ENCODE results near the gene CTAG1A.
"Not testable (repeated sequence)": the region's sequence is repeated elsewhere in the genome, so short reads cannot be mapped to it uniquely, and the experiment has no call there.

Gene CTAG1A

DNA sequence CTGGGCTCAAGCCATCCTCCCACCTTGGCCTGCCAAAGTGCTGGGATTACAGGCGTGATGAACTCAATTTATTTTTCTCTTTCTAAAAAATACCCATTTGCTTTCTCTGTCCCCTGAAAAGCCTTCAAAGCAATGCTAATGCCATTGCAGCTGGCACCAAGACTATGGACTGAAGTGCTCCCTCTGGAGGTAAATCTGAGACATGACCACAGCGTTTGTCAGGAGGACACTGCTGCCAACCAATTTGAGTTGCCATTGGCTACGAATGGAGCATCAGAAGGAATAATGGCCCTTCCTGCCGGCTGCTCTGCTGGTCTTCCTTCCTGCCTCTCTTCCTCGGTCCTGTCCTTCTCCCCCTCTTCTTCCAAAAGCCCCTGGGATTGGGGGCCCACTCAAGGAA, 9.9 kb upstream of the CTAG1A start:
- not testable (repeated sequence) for DNase-seq

DNA sequence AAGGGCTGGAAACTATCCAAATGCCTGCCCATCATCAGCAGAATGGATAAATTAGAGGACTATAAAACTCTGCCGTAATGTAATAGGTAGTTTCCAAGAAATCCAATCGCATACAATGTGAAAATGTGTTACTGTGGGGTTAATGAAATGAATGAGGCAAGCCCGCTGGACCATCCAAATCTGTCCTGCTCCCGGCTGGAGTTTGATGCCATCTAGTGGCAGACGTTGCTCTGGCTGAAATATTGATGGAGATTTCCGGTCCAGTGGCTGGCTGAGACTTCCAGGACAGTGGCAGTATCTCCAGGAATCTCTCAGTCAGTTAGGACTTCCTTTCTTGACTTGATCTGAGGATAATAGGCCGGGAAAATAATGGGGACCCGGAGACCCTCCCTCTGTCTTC, 1.9 kb upstream of the CTAG1A start:
- not testable (repeated sequence) for DNase-seq

DNA sequence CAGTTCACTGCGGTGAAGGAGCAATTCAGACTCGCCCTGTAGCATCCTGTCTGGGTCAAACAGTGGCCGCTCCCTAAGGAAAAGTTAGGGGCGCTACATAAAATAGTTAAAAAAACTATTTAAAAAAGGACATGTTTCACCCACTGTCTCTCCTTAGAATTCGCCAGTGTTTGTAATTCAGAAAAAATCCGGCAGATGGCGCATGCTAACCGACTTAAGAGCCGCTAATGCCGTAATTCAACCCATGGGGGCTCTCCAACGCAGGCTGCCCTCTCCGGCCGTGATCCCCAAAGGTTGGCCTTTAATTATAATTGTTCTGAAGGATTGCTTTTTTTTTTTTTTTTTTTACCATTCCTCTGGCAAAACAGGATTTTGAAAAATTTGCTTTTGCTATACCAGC, 5.5 kb downstream of the CTAG1A start:
- not testable (repeated sequence) for DNase-seq

DNA sequence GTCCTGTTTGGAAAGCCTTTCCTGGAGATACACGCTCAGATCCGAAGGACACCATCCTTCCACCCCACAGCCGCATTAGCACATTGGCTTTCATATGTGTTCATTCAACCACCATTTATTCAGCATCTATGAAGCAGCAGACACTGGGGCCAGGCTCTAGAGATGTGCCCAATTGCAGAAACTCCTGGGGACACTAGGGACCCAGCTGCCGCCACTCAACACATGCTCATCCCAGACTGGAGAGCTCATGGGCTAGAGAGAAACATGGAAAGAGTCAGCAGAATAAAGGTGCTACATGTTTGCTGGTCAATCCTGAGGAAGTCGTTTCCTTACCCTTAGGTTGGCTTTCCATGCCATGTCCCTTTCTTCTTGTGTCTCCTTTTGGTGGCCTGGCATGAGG, 7.6 kb downstream of the CTAG1A start:
- DNase-seq, result no peak

DNA sequence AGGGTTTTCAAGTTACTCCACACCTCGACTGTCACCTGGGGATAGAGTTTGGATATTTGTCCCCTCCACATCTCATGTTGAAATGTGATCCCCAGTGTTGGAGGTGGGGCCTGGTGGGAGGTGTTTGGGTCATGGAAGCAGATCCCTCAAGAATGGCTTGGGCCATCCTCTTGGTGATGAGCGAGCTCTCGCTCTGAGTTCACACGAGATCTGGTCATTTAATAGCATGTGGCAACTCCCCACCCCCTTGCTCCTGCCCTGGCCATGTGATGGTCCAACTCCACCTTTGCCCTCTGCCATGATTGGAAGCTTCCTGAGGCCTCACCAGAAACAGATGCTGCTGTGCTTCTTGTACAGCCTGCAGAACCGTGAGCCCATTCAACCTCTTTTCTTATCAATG, 8.3 kb downstream of the CTAG1A start:
- no peak for DNase-seq

DNA sequence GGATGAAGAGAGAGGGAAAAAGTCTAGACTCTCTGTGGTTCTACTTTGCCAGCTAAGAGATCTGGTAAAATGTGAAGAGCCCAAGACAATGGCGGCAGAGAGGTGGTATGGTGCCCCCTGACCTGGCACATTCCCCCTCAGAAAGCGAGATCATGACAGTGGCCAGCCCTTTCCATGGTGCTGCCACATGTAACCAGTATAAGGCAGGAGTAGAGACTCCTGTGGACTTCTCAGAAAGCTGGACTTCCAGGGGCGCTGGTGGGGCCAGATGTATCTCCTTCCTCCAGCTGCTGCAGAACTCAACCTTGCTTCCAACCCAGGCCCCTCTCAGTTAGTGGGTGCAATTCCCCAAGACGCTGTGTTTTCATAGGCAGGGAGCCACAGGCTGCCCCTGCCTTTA, 9.6 kb downstream of the CTAG1A start:
- no peak for DNase-seq

DNA sequence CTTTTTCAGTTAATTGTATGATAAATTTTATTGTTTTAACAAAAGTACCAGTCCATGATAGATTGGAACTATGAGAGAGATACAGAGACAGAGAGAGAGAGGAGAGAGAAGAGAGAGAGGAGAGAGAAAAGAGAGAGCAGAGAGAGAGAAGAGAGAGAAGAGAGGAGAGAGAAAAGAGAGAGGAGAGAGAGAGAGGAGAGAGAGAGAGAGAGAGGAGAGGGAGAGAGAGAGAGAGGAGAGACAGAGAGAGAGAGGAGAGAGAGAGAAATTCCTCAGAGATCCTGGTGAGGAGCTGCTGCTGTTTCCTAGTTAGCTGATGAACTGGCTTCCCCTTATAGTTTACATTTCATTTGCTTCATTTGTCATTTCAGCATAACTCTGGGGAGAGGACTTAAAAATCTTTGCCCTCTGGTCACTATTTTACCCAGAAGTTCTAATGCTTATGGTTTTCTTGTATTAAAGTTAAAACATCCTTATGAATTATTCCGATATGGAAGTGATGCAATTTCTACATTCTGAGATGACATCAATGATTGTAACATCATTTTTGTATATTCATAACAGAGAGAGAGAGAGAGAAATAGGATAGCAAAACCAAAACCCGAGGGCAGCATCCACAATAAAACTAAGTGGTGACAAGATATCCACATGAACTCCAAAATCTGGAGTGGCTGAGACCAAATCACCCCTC, 10.8 kb downstream of the CTAG1A start:
- DNase-seq, result no peak

DNA sequence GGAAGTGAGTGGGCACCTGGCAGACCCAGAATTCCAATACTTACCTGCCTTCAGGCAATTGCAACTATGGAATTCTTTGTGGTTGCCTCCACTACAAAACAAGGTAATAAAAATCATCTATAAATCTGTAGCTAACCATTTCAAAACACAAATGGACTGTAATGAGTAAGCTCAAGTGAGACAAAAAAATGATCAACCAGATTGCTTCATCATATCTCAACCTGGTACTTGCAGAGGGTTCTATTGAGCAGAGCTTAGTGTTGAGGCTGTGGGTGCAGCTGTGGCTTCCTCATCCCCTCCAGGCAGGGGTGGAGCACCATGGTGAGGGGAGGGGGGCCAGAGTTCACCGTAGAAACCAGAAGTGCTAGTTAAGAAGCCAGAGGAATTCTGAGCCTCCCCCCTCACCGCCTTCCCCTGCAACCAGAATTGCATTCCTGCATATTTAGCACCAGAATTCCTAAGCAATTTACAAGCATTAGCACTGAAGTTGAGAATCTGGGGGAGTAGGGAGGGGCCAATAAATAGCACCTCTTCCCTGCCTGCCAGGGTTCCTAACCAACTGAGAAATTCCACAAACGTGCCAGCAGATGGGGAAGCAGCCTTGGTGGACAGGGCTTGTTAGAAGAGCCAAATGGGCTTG, 11.5 kb downstream of the CTAG1A start:
- DNase-seq, result no peak

DNA sequence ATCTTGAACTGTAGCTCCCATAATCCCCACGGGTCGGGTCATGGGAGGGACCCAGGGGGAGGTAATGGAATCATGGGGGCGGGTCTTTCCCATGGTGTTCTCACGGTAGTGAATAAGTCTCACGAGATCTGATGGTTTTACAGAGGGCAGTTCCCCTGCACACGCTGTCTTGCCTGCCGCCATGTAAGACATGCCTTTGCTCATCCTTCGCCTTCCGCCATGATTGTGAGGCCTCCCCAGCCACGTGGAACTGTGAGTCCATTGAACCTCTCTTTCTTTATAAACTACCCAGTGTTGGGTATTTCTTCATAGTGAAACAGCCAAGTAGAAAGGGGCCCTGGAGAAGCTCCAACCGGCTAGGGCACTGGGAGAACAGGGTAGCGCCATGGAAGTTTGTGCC, 12.3 kb downstream of the CTAG1A start:
- DNase-seq, result no peak

DNA sequence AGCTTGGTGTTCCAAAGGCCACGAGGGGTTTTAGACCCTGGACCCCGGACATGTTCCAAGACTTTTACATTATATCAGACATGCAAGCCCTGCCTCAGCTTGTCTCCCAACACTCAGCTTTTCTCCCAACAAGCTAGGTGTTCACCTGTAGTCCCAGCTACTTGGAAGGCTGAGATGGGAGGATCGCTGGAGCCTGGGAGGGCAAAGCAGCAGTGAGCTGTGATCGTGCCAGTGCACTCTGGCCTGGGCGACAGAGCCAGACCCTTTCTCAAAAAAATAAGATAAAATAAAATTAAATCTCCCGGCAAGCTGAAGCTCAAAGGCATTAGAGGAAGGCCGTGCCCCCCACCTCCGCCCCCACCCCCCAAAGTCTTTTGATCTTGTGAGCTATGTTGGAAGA, 13.7 kb downstream of the CTAG1A start:
- no peak for DNase-seq

DNA sequence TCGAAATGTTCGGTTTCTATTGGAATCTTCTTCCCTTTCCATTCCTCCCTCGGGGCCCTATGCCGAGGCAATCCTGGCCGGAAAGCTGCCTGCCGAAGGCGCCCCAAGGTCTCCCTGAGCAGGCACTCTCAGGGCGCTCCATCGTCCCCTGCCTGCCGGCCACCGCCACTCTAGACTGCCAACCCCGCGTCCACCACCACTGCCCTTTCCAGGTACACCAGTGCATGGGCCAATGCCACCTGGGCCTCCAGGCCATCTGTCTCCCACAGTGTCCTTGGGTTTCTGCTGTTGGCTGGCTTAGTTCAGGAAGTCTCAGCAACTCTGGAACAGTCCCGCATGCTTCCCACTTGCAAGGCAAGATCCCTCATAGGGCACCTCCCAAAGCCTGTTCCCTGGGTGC, 14.6 kb downstream of the CTAG1A start:
- no peak for DNase-seq

DNA sequence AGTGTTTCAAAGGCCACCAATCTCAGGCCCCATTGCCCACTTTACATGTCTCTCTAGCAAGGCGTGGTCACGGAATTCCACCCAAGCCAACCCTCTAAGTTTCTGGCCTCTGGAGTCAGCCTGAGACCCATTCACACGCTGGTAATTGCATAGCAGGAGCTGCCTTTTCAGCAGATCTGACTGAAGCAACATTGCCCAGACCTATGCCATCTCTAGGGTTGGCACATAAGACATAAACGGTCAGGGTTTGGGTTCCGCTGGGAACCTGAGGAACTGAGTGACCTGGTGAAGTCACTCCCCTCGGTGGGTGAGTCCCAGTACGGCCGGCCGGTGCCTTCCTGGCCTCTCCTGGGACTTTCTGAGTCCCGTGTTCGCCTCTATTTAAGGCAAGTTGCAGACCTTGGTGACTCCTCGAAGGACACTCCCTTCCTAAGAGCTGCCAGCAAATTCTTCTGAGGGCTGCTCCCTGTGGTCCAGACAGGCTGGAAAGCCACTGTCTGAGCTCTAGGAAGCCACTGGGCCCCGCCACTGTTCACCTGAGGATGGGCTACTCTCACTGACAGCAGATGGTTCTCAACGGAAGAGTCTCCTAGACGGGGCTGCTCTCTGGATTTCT, 15.9 kb downstream of the CTAG1A start:
- DNase-seq, result no peak

DNA sequence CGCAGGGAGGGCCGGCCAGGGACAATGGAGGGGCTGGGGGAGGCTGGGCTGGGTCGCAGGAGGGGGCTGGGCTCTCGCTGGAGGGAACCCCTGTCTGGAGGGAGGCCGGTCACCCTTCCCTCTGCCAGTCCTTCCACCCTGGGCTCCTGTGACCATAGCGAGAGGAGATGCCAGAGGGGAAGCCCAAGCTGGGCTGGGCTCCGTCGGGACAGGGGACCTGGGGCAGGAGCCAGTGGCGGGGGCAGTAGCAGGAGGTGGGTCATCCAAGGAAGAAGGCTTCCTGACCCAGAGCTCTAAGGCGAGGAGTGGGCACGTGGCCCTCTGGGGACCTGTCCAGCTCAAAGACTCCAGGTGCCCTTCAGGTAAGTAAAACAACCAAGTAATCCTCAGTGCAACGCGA, 17.3 kb downstream of the CTAG1A start:
- DNase-seq, result no peak

DNA sequence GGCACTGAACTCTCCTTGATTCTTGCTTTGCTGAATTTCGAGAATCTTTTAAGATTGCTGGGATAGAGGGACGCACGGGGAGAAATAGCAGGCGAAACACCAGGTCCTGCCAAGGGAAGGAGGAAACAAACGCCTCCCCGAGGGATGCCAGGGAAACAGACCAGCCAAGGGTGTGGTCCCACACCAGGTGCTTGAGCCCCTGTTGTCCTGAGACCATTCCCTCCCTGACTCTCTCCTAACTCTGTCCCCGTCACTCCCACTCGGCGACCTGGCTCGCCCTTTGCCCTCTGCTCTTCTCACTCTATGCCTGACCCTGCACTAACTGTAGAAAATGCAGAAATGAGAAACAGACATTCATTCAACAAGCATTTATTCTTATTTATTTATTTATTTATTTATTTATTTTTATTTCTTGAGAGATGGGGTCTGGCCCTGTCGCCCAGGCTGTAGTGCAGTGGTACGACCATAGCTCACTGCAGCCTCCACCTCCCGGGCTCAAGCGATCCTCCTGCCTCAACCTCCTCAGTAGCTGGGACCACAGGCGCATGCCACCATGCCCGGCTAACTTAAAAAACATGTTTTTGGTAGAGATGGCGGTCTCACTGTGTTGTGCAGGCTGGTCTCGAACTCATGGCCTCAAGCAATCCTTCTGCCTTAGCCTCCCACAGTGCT, 18.0 kb downstream of the CTAG1A start:
- DNase-seq, result no peak

DNA sequence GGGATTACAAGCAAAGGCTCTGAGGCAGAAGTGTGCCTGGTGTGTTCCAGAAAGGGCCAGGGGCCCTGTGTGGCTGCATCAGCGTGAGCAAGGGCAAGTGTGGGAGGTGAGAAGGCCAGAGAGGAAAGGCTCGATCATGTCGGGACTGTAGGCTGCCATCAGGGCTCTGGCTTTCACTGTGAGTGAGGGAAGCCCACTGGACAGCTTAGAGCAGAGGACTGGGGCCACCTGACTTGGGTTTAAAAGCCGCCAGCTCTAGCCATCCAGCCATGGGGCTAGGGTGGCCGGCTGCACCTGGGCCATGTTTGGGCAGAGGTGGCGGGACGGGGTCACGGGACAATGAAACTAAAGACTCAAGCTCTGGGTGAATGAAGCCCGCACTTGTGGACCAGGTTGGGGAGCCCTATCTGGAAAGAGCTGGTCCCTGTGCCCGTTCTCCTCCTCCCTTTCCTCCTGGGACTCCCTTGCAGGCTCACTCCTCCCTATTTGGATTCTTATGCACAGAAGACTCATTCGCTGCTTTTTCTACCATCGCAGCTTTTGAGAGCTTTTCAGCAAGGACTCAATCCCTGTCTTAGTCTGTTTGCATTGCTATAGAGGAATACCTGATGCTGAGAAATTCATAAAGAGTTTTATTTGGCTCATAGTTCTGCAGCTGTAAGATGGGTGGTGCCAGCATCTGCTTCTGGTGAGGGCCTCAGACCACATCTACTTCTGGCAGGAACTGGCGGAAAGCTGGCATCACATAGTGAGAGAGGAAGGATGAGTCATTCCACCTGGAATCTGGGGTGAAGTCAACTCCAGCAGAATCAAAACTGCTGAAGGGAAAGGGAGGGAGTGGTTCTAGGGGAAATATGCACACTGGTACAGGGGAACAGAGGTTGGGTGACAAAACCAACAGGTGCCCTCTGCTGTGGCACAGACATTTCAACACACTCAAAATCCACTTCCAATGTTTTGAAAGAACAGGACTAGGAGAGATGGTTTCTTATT, 18.8 kb downstream of the CTAG1A start:
- no peak for DNase-seq

DNA sequence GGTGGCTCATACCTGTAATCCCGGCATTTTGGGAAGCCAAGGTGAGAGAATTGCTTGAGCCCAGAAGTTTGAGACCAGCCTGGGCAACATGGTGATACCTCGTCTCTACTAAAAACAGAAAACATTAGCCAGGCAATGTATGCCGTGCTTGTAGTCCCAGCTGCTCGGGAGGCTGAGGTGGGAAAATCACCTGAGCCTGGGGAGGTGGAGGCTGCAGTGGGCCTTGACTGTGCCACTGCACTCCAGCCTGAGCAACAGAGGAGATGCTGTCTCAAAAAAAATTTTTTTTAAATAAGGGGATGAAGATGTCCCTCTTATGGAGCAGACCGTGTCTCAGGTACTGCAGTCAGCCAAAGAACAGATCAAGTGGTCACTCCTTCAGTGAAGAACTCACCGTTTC, 20.6 kb downstream of the CTAG1A start:
- DNase-seq, result no peak

DNA sequence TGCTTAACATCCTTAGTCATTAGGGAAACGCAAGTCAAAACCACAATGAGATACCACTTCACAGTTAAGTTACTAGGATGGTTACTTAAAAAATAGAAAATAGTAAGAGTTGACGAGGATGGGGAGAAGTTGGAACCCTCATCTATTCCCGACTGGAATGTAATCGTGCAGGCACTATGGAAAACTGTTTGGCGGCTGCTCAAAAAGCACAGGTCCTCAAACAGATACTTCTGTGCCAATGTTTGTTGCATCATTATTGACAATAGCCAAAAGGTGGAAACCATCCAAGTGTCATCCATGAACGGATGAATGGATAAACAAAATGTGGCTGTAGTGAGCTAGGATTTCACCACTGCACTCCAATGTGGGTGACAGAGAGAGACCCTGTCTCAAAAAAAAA, 22.4 kb downstream of the CTAG1A start:
- no peak for DNase-seq

DNA sequence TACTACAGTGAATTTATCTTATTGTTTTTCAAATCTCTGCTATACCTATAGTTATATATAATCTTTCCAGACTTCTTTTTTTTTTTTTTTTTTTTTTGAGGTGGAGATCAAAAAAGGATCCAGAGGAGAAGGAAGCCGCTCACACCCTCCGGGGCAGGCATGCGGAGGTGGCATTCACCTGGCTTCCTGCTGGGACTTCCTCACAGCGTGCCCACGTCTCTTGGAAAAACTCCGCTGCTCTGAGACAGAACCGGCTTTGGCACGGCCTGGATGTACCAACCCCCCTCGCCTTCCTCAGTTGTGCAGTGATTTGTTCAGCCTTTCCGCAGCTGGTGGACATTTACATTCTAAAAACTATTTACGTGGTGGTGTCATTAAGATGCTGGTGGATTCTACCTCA, 23.0 kb downstream of the CTAG1A start:
- DNase-seq, result not testable (repeated sequence)

DNA sequence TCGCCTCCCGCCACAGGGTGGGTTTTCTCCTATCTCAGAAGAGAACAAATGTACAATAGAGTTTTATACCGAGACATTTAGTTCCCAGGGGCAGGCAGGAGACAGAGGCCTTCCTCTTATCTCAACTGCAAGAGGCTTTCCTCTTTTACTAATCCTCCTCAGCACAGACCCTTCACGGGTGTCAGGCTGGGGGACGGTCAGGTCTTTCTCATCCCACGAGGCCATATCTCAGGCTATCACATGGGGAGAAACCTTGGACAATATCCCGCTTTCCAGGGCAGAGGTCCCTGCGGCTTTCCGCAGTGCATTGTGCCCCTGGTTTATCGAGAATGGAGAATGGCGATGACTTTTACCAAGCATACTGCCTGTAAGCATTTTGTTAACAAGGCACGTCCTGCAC, 23.9 kb downstream of the CTAG1A start:
- not testable (repeated sequence) for DNase-seq

DNA sequence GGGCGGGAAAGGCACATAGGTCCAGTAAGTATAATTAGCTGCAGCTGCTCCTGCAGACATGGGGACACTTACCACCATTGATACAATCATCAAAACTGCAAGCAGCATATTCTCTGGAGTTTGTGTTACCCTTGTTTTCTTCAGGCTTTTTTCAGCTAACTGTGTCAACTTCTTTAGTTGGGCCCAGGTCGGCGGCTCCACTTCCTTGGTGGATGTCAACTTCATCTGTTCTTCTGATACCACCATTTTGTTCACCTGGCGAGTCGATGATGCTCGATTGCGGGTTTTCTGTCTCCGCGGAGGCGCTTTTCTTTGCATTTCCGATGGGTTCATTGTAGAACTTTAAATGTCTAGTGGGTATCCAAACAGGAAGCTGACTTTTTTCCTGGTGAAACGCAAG, 26.2 kb downstream of the CTAG1A start:
- not testable (repeated sequence) for DNase-seq

DNA sequence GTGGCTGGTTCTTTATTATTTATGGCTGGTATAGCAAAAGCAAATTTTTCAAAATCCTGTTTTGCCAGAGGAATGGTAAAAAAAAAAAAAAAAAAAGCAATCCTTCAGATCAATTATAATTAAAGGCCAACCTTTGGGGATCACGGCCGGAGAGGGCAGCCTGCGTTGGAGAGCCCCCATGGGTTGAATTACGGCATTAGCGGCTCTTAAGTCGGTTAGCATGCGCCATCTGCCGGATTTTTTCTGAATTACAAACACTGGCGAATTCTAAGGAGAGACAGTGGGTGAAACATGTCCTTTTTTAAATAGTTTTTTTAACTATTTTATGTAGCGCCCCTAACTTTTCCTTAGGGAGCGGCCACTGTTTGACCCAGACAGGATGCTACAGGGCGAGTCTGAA, 28.7 kb downstream of the CTAG1A start:
- not testable (repeated sequence) for DNase-seq

DNA sequence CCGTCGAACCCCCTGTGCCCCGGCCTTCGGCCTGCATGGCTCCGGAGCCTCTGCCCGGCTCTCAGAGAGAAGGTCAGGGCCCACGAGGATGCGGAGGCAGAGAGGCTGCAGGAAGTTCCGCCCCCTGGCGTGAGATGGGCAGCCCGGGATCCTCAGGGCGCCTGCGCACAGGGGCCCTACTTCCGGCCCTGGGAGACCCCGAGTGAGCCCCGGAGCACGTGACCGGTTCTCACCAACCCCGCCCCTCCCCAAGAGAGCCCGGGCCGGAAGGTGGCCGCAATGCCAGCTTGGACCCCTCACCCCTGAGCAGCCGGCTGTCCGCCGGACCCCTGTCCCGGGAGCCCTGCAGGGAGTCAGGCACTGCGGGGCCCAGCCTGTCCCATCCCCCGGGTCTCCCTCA, 34.2 kb downstream of the CTAG1A start, which contains the start of gene CTAG1B:
CTAG1B (minus strand) TSS at position 101 of the 400 bp plus-strand sequence; CDS start at position 37, 64 bp downstream.
- DNase-seq, result not testable (repeated sequence)

Measured in NCI-H82 (cell line).